ENCODE data around the gene DAPL1. TPM values are rescaled to one million over a fixed set of nuclear protein-coding genes. Genes with fewer than 3 reads are reported as not detected.
"Not testable (repeated sequence)": the region's sequence is repeated elsewhere in the genome, so short reads cannot be mapped to it uniquely, and the experiment has no call there.

The DAPL1 gene
- total RNA-seq, 1 donor from 2014 or later = not detected

DNA sequence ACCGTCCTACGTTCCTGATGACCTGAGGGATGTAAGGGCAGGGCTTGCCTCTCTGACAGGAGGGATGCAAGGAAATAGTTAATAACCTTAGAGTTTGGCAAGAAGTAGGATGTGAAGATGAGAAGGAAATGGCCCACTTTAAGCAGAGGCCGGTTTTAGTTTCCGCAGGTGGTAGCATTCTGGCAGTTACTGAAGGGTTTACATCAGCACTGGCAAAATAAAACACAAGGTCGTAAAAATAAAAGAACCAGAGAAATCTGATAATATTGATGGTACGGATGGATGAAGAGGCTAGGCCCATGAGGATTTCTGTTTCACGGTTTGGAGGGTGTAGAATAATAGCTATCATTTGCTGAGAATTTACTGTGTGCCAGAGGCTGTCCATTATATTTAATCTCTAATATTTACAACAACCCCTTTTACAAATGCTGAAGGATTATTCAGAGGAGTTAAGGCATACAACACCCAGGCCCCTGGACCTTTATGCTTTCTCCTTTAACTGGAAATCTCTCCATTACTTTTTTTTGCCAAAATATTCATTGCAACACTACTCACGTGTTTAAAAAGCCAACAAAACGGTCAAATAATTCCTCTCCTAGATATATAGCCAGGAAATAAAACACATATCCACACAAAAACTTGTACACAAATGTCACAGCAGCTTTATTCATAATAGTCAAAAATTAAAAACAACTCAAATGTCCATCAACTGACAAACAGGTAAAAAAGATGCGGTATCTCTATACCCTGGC, 28.5 kb downstream of the DAPL1 start:
- DNase-seq = no peak

- no peak for DNase-seq
These were observed 29.9 kb downstream of the DAPL1 start for GRCh38 chr2:158825021-158825420.

DNA sequence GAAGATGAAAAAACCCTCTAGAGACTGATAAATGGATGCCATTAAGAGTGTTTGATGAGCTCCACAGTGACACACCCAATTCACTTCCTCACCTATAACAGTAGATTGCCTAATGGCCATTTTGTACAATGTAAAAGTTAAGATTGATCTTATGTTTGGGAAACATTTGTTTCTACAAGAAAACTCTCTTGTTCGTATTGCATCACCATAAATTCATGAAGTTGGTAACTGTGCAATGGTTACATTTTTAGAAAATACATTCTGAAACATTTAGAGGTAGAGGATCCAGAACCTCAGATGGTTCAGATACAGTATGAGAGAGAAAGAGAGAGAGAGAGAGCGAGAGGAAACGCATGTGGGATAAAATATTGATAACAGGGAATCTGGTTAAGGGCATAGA, 31.8 kb downstream of the DAPL1 start:
- DNase-seq = no peak

DNA sequence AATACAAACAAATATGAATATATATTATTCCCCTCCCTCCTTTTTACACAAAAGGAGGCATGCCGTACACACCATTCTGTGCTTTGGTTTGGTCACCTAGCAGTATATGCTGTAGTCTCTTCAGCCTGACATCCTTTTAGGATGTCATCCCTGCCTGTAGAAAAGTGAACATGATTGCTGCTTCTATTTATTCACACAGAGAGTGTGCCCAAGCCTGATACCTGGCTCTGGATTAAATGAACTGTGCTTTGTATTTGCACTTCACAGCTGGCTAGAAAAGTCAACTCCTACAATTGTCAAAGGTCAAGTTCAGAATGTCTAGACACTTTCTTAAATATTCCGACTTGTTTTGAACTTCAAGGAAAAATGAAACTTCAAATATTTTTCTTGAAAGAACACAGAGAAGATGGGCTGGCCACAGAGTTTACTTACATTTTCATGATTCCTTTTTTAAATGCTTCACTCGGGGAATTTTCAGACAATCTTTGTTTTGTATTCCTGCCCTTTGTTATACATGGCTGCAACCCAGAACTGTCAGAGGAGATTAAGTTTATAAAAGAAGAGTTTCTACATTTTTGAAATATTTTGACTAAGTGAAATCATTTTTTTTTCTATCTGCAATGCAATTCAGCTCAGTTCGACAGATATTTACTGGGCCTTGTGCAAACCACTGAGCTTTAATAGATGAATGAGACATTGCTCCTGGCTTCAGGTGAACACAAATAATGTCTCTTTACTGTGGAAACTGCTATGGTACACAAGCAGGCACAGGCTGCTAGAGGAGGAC, 33.5 kb downstream of the DAPL1 start:
- DNase-seq = no peak

DNA sequence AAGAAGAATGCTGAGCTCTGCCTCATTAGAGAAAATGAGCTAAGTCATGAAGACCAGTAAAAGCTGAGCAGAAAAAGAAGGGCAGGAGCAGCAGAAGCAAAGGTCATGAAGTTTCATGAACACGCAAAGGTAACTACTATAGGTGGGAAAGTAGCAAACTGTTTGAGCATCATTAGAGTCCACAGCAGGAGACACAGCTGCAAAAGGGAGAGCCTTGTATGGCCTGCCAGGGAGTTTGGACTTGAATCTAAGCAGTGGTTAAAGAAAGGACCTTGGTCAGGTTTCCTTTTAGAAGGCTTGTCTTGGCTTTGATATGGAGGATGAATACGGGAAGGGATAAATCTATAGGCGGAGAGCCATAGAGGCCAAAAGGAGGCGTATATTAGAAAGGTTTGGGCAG, 34.0 kb downstream of the DAPL1 start:
- DNase-seq = no peak

- no peak for DNase-seq
These were observed 35.1 kb downstream of the DAPL1 start for GRCh38 chr2:158830201-158830600.

GRCh38 chr2:158835431-158835830, 40.3 kb downstream of the DAPL1 start:
- DNase-seq = no peak

GRCh38 chr2:158837645-158838044, 42.5 kb downstream of the DAPL1 start:
- DNase-seq = no peak

DNA sequence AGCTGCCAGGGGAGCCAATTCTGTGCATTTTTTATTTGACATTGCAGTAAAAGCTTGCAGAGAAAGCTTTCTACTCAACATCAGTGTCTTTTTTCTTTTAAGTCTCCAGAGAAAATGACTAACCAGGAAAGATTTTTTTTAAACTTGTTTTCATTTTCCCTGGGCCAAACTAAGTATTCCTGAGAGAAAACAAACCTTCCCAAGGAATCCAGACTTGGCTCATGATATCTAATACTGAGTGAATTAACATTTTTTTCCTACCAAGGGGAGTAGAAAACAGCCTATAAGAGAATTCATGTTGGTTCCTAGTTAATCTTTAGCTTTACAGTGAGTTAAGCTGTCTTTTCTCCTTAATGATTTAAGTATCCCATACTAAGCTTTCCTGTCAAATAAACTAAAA, 46.7 kb downstream of the DAPL1 start:
- DNase-seq = peak; percentile 55

DNA sequence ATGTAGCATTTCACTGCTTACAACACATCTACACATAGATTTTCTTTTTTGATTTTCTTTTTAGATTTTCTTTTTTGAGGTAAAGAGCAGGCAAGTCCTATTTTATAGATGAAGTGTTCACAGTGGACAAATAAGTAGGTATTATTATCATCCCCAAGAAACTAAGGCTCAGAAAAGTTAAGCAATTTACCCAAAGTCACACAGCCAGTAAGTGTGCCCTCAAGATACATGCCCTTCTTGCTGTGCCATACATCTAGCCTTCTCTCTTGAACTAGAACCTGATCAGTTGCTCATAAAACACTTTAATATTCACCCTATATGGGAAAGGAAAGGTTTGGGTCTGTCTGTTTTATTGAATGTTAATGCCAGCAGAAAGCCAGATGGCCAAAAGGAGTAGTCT, 50.3 kb downstream of the DAPL1 start:
- no peak for DNase-seq

- DNase-seq = peak; percentile 82
These were observed 50.7 kb downstream of the DAPL1 start for GRCh38 chr2:158845859-158846258.

- DNase-seq = not testable (repeated sequence)
These were observed 52.4 kb downstream of the DAPL1 start for GRCh38 chr2:158847526-158847925.

DNA sequence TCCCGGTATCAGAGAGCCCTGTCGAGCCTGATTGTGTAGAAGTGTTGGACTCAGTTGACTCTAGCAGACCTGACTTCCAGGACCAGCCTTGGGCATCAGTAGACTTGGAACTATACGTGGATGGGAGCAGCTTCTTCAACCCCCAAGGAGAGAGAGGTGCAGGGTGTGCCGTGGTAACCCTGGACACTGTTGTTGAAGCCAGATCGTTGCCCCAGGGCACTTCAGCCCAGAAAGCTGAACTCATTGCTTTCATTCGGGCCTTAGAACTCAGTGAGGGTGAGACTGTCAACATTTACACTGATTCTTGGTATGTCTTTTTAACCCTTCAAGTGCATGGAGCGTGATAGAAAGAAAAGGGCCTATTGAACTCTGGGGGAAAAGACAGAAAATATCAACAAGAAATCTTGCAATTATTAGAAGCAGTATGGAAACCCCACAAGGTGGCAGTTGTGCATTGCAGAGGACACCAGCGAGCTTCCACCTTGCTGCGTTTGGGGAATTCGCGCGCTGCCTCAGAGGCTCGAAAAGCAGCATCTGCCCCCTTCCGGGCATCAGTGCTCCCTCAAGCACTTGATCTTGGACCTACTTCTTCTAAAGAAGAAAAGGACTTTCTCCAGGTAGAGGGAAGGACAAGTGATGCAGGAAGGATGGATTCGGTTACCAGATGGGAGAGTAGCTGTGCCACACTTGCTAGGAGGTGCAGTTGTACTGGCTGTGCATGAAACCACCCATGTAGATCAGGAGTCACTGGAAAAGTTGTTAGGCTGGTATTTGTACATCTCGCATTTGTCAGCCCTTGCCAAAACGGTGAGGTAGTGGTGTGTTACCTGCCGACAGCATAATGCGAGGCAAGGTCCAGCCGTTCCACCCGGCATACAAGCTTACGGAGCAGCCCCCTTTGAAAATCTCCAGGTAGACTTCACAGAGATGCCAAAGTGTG, 53.2 kb downstream of the DAPL1 start:
- DNase-seq = not testable (repeated sequence)

- not testable (repeated sequence) for DNase-seq
These were observed 65.1 kb downstream of the DAPL1 start for GRCh38 chr2:158860179-158860578.

- DNase-seq = not testable (repeated sequence)
These were observed 66.5 kb downstream of the DAPL1 start for GRCh38 chr2:158861626-158862025.

GRCh38 chr2:158865469-158865868, 70.4 kb downstream of the DAPL1 start:
- not testable (repeated sequence) for DNase-seq

Other genes with a start within 250 kb of the DAPL1 start
- gene TANC1, start 173.3 kb downstream of the DAPL1 start, total RNA-seq = 92.6 and 99.7 TPM in 2 replicates